Measurements from ENCODE around the gene RIMBP3C.
"Not testable (repeated sequence)": the region's sequence is repeated elsewhere in the genome, so short reads cannot be mapped to it uniquely, and the experiment has no call there.

RIMBP3C gene

GRCh38 chr22:21514117-21514516, 37.1 kb downstream of the RIMBP3C start:
- H3K36me3 Mint-ChIP-seq = not testable (repeated sequence)

GRCh38 chr22:21512022-21512421, 39.2 kb downstream of the RIMBP3C start:
- not testable (repeated sequence) for H3K4me1 Mint-ChIP-seq (ENCODE audit: low read depth); H3K27ac Mint-ChIP-seq; H3K27me3 Mint-ChIP-seq; H3K9me3 Mint-ChIP-seq (ENCODE audit: low read depth); H3K4me3 Mint-ChIP-seq; H3K36me3 Mint-ChIP-seq

More at GRCh38 chr22:21514117-21514516, 37.1 kb downstream of the RIMBP3C start:
- not testable (repeated sequence) for H3K27me3 Mint-ChIP-seq; H3K4me1 Mint-ChIP-seq (ENCODE audit: low read depth); H3K27ac Mint-ChIP-seq; H3K4me3 Mint-ChIP-seq; H3K9me3 Mint-ChIP-seq (ENCODE audit: low read depth)

- H3K27ac Mint-ChIP-seq; H3K27me3 Mint-ChIP-seq; H3K4me3 Mint-ChIP-seq; H3K4me1 Mint-ChIP-seq (ENCODE audit: low read depth); H3K9me3 Mint-ChIP-seq (ENCODE audit: low read depth); H3K36me3 Mint-ChIP-seq: not testable (repeated sequence)
Measured at GRCh38 chr22:21510397-21510796, 40.9 kb downstream of the RIMBP3C start.

GRCh38 chr22:21499623-21500506, 51.4 kb downstream of the RIMBP3C start:
- not testable (repeated sequence) for H3K27ac Mint-ChIP-seq; H3K36me3 Mint-ChIP-seq; H3K4me1 Mint-ChIP-seq (ENCODE audit: low read depth); H3K27me3 Mint-ChIP-seq; H3K4me3 Mint-ChIP-seq; H3K9me3 Mint-ChIP-seq (ENCODE audit: low read depth)

- not testable (repeated sequence) for H3K27ac Mint-ChIP-seq; H3K4me3 Mint-ChIP-seq; H3K9me3 Mint-ChIP-seq (ENCODE audit: low read depth); H3K27me3 Mint-ChIP-seq; H3K4me1 Mint-ChIP-seq (ENCODE audit: low read depth); H3K36me3 Mint-ChIP-seq
Measured at GRCh38 chr22:21498489-21498888, 52.8 kb downstream of the RIMBP3C start.

- not testable (repeated sequence) for H3K27ac Mint-ChIP-seq; H3K9me3 Mint-ChIP-seq (ENCODE audit: low read depth); H3K27me3 Mint-ChIP-seq; H3K36me3 Mint-ChIP-seq; H3K4me3 Mint-ChIP-seq; H3K4me1 Mint-ChIP-seq (ENCODE audit: low read depth)
Measured at GRCh38 chr22:21497984-21498383, 53.3 kb downstream of the RIMBP3C start.

All from activated naive CD8-positive, alpha-beta T cell (primary cell).